Fibroblast of lung (primary cell): Measurements from ENCODE around the gene IFNA14.

Experiments
- CTCF ChIP-seq, 2 donors: IDR thresholded peaks in 1 of 2; conservative IDR thresholded peaks in 1 of 2; 1 replicate in 1 of 2; 2 replicates in 1 of 2; pipeline ENCODE4 v1.5.1; 2011 to 2012; ENCODE audit warnings: low read length in 2 of 2, control low read depth in 1 of 2, inconsistent platforms in 1 of 2, low read depth in 1 of 2, mild to moderate bottlenecking in 1 of 2
- EZH2 ChIP-seq: IDR thresholded peaks from 2 replicates; pipeline ENCODE4 v1.5.1; 2012; ENCODE audit warnings: low read length, control low read depth, mild to moderate bottlenecking; ENCODE audit errors: missing control alignments

- no peak for TF ChIP-seq EZH2
- TF ChIP-seq CTCF (conservative IDR thresholded peaks at IDR 0.05 in 1 of 2, IDR thresholded peaks at IDR 0.05 in 1 of 2; ENCODE audit: low read depth in 1 of 2, low read length in 2 of 2): no peak
Observed at GRCh38 chr9:21244836-21245235, 5.0 kb upstream of the IFNA14 start.
